HepG2 (cell line): ENCODE data around the gene ZC3H7B.

ENCODE experiments used
- CTCF ChIP-seq: sonication (generic); formaldehyde crosslinking; IDR thresholded peaks from 2 replicates; pipeline ENCODE4 v1.5.0; 2020; ENCODE audit warnings: mild to moderate bottlenecking, missing genetic modification reagents, moderate library complexity
- EZH2 ChIP-seq: conservative IDR thresholded peaks from 2 replicates; pipeline ENCODE4 v1.6.1; 2012; ENCODE audit warnings: mild to moderate bottlenecking, low read depth, low read length, moderate library complexity
- ZZZ3 ChIP-seq: sonication (generic); formaldehyde crosslinking; IDR thresholded peaks from 2 replicates; pipeline ENCODE4 v1.4.0; 2020; ENCODE audit warnings: missing genetic modification reagents, mild to moderate bottlenecking, borderline replicate concordance

GRCh38 chr22:41302021-41302767, 869 bp downstream of the ZC3H7B start:
- TF ChIP-seq CTCF (no peak), ZZZ3 (CRISPR knock-in tag) (no peak), EZH2 (no peak)
